DMS 273 treated with DMSO at 0.1 percent for 48 hours (cell line): Measurements from ENCODE around the gene ASPDH.
"Not testable (repeated sequence)": the region's sequence is repeated elsewhere in the genome, so short reads cannot be mapped to it uniquely, and the experiment has no call there.

Source experiments
- DNase-seq: peaks from one replicate; lab custom pipeline; 2025; lab: John Stamatoyannopoulos, UW

ASPDH gene

DNA sequence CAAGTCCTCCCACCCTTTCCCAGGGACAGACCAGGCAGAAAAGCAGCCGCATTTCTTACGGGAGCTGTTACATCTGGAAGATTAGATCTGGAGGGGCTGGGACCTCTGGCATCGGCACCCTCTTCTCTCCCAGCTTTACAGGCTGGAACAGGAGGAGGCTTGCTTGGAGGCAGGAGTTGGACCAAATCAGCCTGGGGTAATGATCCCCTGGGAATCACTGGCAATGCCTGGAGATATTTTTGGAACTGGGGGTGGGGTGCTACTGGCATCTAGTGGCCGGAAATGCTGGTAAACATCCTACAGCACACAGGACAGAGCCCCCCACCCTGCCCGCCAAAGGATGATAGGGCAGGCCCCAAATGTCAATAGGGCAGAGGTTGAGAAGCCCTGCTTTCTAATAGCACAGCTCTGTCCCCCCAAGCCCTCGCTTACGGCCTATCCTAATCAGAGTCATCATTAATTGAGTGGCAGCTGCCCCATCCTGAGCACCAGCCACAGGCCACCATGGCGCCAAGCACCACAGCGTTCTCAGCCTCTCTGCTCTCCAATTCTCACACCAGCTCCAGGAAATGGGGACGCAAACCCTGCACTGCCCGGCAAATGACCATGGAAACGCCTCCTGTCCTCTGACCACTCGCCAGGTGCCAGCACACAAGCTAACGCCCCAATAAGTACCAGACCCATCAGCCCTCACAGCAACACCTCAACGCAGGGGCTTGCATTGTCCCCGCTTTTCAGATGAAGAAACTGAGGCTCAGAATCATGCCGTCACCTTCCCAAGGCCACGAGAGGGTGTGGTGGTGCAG is 33.9 kb upstream of the ASPDH start:
- DNase-seq = no peak

DNA sequence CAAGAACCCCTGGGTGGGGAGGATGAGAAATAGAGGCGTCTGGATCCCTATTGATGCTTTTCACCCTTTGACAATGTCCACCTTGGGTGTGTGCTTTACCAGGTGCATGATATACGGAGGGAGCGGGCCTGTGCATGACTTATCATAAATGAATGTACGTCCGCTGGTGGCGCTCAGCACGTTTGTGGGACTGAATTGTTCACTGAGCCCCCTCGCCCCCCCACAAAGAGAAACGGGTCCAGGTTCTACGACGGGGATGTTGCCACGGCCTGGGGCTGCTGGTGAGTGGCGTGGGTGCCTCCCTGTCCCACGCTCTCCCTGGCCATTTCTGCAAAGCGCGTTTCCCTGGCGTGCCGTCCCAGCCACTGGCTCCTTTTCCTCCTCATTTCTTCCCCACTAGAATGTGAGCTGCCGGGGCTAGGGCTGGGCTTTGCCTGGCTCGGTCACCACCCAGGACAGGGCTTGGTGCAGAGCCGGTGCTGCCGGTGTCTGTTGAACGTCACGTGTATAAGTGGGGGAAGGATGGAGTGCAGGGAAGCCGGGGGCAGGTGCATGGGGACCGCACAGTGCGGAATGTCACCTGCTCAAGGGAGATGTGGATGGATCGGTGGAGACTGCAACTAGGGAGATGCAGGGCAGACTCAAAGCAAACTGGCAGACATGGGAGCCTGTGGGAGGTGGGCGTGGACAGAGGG is 33.0 kb upstream of the ASPDH start:
- no peak for DNase-seq

DNA sequence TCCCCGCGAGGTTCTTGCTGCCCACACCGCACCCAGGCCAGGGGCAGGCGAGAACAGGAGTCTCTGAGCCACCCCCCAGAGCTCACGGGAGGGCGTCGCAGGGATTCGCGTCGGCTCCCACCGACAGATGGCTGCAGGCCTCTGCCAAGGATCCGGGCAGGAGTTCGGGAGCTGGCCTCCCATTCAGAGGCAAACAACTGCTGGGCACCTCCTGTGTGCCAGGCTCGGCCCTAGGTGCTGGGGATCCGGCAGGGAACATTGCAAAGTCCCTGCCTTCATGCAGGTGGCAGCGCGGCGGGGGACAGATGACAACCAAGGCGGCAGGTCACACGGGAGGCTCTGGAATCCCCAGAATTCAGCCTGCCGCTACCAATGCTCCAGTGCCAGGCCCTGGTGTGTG is 29.2 kb upstream of the ASPDH start:
- no peak for DNase-seq

DNA sequence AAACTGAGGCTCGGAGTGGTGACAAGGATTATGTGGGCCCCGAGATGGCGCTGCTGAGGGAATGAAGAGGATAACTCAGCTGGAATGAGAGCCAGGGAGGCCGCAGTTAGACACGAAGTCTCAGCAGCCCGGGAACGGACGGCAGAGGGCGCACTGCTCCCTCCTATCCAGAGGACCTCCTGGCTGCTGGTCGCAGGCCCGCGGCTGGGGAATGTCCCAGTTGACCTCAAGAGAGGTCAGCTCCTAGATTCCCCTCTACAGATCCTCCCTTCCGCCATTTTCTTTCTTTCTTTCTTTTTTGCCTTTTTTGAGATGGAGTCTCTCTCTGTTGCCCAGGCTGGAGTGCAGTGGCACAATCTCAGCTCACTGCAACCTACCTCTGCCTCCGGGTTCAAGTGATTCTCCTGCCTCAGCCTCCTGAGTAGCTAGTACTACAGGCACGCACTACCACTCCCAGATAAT is 24.1 kb upstream of the ASPDH start:
- DNase-seq = peak; percentile 46

DNA sequence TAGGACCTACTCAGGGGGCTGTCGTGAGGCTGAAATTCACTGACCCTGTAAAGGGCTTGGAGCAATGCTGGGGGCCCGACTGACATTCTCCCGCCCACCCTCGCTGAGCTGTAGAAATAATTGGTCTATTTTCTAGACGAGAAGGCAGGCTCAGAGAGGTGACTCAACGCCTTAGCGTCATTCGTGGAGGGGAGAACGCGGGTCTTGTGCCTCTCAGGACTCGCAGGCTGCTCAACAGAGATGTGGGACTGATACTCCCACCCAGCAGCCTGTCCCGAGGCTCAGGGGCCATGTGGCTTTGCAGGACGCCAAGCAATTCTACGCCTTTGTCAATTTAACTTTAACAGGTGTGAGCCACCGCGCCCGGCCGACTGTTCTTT is 23.6 kb upstream of the ASPDH start:
- DNase-seq = no peak

DNA sequence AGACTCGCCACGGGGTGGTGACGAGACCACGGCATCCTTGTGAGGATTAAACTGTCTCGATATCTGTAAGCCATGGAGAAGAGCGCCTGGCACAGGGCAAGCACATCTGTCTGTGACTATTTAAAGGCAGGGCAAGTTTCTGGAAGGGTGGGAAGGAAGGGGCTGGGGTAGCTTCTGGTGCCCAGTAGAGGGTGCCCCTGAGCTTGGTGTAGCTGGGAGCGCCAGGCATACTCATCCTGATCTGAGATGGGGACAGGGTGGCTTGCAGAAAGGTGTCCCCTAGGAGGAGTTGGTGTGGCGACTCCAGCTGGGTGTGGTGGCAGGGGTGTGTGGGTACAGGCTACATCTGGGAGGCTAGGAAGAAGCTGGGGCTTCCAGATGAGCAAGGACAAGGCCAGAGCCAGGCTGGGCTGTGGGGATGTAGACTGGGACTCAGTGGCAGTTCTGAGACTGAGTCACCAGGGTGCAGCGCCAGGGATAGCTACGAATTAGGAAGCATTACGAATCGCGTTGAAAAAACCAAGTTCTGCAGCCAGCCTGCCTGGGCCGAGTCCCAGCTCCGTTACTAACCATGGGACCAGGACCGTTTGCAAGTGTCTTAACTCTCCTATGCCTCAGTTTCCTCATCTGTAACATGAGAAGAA is 23.1 kb upstream of the ASPDH start:
- no peak for DNase-seq

DNA sequence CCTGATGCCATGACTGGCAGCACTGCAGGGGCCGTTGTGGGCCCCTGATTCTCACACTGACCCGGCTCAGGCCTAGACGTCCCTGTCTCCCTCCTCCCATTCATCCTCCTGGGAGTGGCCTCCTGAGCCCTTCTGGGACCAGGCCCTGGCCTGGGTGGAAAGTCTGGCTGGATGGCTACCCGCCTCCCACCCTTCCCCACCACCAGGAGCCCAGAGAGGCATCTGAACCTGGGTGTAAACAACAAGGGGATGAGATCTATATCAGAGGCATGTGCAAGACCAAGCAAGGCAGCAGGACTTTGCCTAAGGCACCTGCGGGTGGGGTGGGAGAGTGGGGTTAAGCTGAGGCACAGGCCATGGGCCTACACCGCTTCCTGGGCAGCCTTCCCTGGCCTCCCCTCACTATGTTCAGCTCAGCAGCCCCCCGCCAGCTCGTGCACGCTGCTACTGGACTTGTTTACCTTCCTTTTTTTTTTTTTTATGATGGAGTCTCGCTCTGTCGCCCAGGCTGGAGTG is 22.0 kb upstream of the ASPDH start:
- no peak for DNase-seq

DNA sequence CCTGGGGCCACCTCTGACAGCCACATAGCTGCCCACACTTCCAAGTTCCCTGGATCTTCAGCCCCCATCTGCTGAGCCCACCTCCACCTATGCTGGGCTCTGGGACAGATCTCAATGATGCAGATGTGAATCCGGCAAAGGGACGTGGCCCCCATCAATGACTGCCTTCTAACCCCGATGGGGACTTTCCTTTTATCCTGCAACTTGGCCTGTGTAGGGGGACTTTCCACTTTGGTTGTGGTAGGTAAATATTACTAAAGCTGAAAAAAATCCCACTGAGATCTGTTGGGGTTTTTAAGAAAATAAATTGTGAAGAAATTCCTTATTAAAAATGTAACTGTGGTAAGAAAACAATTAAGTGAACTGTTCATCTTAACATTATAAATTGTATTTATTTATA is 20.8 kb upstream of the ASPDH start:
- DNase-seq = no peak

DNA sequence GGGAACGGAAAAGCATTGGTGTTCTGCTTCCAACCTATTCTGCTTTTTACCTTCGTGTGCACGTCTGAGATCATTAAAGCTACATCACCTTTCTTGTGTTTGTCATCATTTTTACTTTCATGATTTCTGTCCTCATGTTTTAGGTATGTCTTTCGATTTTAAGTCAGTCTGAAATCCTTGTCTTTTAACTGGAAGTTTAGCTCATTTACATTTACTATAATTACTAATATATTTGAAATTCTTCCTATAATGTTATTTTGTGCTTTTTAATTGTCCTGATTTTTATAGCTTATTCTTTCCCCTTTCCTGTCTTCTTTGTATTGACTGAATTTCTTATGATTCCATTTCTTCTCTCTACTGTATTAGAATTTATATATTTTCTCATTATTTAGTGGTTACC is 19.2 kb upstream of the ASPDH start:
- no peak for DNase-seq

DNA sequence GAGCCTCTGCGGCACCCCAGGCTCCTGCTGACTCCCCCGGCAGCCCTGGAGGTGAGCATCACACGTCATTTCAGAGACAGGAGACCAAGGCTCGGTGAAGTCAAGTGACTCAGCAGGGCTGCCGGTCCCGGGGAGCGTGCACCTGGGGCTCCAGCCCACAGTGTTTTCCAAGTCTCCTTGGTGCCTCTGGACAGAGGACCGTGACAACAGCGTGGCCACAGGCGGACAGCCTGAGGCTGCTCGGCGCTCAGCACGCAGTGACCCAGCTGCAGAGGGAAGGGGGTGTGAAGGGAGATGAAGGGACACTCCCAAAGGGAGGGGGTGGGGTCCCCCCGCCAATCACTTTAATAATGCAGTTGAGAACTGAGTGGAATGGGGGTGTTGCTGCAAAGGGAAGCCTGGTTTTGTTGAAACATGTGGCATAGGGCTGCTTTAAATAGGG is 17.5 kb upstream of the ASPDH start:
- DNase-seq = no peak

DNA sequence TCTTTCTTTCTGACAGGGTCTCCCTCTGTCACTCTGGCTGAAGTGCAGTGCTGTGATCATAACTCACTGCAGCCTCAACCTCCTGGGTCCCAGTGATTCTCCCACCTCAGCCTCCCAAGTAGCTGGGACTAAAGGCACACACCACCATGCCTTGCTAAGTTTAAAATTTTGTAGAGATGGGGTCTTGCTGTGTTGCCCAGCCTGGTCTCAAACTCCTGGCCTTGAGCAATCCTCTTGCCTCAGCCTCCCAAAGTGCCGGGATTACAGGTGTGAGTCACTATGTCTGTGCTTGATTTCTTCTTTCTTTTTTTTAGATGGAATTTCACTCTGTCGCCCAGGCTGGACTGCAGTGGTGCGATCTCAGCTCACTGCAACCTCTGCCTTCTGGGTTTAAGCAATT is 14.3 kb upstream of the ASPDH start:
- DNase-seq = not testable (repeated sequence)

DNA sequence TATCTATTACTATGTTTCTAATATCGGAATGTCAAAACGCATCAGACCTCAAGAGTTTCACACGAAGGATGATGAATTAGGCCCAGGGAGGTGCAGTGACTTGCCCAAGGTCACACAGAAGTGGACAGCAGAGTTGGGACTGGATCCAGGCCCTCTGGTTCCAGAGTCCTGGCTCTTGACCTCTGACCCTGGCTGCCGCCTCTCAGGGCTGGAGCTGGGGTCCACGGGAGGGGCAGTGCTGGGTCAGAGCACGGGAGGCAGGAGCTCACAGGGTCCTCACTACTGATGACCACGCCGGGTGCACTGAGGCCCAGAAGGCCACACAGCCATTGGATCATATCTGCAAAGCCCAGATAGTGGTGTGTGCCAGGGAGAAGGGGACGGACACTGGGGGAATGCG is 9.2 kb upstream of the ASPDH start:
- no peak for DNase-seq

DNA sequence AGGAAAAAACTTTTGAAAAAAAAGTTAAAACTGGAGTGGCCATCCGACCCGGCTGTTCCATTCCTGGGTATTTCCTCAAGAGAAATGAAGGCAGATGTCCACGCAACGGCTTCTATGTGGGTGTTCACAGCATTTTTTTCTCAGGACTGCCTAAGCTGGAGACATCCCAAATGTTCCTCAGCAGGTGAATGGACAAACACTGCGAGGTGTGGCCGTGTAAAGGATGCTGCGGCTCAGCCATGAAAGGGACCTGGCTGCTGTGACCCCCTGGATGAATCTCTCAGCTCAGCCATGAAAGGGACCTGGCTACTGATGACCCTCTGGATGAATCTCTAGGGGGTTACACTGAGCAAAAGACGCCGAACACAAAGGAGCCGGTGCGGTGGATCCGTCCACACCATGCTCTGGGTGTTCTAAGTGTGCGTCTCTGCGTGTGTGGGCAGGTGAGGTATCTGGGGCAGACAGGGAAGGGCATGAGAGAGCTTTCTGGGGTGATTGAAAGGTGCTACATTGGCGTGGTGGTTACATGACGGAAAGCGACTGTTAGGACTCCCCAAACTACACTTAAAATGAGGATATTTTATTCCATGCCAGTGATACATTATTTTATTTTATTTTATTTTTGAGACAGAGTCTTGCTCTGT is 7.2 kb upstream of the ASPDH start:
- DNase-seq = no peak

DNA sequence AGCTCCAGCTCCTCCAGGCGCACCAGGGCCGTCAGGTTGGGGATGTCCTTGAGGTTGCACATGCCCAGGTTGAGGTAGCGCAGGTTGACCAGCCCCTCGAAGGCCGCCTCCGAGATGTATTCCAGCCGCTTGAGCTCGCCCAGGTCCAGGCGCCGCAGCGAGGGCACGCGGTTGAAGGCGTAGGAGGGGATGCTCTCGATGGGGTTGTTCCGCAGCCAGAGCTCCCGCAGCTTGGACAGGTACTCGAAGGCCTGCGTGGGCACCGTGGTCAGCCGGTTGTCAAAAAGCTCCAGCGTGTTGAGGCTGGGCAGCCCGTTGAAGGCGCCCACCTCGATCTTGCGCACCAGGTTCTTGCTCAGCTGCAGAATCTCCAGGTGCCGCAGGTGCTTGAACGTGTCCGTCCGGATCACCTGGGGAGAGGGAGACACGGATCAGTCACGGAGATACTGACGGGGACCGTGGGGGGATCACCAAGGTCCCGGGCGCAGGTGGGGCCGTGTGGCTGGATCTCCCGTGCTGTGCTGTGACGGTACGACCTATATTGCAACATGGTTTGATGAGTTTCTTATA is 5.4 kb upstream of the ASPDH start:
- no peak for DNase-seq

DNA sequence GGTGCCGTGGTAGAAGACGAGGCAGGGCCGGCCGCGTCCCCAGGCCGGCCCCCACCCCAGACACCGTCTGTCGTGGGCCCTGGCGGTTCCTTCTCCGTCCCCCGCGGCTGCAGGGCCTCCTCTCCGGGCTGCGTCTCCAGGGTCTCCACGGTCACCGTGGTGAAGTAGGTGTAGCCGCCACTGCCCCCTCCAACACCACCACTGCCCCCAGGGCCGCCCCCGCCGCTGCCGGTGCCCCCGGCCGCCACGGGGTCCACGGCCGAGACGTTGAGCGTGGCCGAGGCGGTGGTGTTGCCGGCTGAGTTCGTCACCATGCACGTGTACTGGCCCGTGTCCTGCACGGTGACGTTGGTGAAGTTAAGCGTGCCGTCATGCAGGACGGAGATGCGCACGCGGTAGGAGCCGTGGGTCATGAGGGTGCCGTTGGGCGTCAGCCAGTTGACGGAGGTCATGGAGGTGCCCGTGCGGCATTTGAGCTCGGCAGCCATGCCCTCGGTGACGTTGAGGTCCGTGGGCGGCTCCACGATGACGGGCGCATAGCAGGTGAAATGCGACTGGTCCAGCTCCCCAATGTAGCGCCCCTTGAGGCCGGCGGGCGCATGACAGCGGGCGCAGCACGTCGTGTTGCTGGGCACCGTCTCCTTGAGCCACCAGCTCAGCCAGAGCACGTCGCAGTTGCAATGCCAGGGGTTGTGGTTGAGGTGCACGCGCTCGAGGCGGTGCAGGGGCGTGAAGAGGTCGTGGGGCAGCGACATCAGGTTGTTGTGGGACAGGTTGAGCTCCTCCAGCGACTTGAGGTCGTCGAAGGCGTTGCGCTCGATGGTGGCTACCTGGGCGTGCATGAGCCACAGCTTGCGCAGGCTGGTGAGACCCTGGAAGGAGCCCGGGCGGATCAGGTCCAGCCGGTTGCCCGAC is 4.6 kb upstream of the ASPDH start:
- DNase-seq = no peak

DNA sequence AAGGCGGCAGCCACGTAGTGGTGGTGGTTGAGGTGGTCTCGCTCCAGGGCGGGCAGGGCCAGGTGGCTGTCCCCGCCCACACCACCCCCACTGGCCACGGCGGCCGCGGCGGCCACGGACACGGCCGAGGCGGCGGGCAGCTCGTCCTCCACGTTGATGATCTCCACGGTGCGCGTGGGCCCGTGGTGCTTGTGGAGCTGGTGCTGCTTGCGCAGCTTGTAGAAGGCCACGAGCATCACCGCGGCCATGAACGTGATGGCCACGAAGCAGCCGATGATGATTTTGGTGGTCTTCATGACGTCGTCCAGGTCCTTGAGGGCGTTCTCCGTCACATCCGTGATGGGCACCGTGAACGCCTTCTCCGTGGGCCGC is 4.0 kb upstream of the ASPDH start:
- DNase-seq = no peak

DNA sequence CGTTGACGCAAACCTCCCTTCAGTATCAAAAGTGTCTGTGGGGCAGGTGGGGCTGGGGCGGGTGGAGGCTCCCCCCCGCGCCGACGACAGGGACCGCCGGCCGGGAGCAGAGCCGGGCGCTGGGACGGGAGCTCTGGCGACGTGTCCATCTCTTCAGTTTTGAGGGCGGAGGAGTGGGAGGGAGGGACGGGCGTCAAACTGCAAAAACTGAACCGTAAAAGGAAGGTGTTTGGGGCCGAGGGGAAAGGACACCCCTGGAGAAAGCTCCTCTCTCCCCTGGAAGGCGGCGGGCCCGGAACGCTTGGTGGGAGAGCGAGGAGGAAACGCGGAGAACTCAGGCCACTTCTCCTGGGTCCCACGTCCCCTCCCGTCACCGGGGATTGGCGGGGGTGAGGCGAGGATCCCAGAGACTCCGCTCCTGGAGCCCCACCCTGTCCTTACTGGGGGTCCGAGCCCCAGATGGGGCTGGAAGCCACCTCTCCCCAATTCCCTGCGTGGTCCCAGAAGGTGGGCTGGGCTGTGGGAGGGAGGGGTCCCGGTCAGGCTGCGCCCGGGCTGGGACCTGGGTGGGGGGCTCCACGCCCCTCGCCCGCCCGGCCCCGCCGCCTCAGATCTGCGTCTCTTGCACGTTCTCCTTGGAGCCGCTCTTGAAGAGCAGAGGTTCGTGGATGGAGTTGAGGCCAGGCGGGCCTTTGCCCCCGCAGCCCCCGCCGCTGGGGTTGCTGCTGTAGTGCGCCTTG is 3.4 kb upstream of the ASPDH start:
- DNase-seq = no peak

DNA sequence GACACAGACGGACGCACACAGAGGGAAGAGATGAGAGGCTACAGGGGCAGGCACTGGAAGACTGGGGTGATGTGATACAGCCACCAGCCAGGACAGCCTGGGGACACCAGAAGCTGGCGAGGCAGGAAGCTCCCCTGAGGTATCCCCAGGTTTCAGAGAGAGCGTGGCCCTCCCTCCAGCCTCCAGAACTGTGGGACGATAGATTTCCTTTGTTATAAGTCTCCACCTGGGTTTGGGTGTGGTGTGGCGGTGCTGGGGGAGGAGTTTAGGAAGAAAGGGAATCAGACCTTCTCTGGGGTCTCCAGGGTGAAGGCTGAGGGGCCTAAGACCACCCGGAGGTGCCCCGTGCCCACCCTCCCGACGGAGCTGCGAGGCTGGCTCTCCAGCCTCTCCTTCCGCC is 2.7 kb upstream of the ASPDH start:
- DNase-seq = no peak

DNA sequence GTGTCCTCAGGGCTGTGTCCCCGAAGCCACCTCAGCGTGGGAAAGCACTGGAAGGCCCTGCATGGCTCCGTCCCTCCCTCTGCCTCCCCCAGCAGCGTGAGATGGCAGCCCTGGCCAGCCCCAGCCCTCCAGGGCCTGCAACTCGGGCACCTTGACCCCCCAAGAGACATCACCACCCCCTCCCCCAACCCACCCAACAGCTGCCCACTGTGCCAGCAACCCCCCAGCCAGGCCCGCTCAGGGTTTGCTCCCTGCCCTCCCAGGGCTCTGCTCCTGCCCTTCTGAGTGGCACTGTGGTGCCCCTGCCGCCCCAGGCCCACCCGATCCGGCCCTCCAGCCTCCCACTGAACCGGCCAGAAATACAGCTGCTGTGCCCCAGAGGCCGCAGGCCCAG is 1.5 kb upstream of the ASPDH start:
- no peak for DNase-seq
